GM23338 (cell line): ENCODE data around the gene ZNF23. TPM values are rescaled to one million over a fixed set of nuclear protein-coding genes. Genes with fewer than 3 reads are reported as not detected.

Experiments used
- ATAC-seq: fragments of 200-7000 bp; cut with Tn5 transposase; 3 replicates; pipeline ENCODE4 v1.9.1; 2020
- DNase-seq: peaks from one replicate; pipeline ENCODE4 v3.0.0-alpha.2; 2015; ENCODE audit warnings: low spot score
- H2AFZ ChIP-seq: fragments of 200-600 bp; sonication (generic); 2 replicates; pipeline ENCODE4 v1.8.0; 2016; ENCODE audit warnings: antibody characterized with exemption, mild to moderate bottlenecking, moderate library complexity
- H3F3A ChIP-seq: fragments of 200-600 bp; sonication (generic); replicated peaks from 2 replicates; pipeline ENCODE4 v1.8.0; 2017; ENCODE audit warnings: antibody characterized with exemption, mixed run types, low read depth
- H3K27ac ChIP-seq: fragments of 200-600 bp; sonication (generic); 2 replicates; pipeline ENCODE4 v1.6.1; 2016; ENCODE audit warnings: low read depth
- H3K27me3 ChIP-seq: fragments of 200-600 bp; sonication (generic); 2 replicates; pipeline ENCODE4 v1.8.0; 2016; ENCODE audit warnings: mild to moderate bottlenecking, mixed run types, moderate library complexity; ENCODE audit not compliant: insufficient read depth
- H3K36me3 ChIP-seq: fragments of 200-600 bp; sonication (generic); 2 replicates; pipeline ENCODE4 v1.8.0; 2016; ENCODE audit warnings: mild to moderate bottlenecking; ENCODE audit not compliant: insufficient read depth
- H3K4me1 ChIP-seq: fragments of 200-600 bp; sonication (generic); 2 replicates; pipeline ENCODE4 v1.8.0; 2016; ENCODE audit warnings: mild to moderate bottlenecking, moderate library complexity; ENCODE audit not compliant: insufficient read depth
- H3K4me2 ChIP-seq: fragments of 200-600 bp; sonication (generic); 2 replicates; pipeline ENCODE4 v1.7.1; 2017; ENCODE audit warnings: mixed run types
- H3K4me3 ChIP-seq: fragments of 200-600 bp; sonication (generic); 2 replicates; pipeline ENCODE4 v1.6.1; 2016; ENCODE audit warnings: mixed run types
- H3K79me2 ChIP-seq: fragments of 200-600 bp; sonication (generic); replicated peaks from 2 replicates; pipeline ENCODE4 v1.8.0; 2017; ENCODE audit warnings: mild to moderate bottlenecking; ENCODE audit not compliant: insufficient read depth
- H3K9me2 ChIP-seq: fragments of 200-600 bp; sonication (generic); 2 replicates; pipeline ENCODE4 v1.8.0; 2017; ENCODE audit not compliant: insufficient read depth
- H4K20me1 ChIP-seq: fragments of 200-600 bp; sonication (generic); replicated peaks from 2 replicates; pipeline ENCODE4 v1.8.0; 2017; ENCODE audit warnings: mild to moderate bottlenecking; ENCODE audit not compliant: insufficient read depth
- H3K27ac Mint-ChIP-seq: 2 replicates; pipeline ENCODE4 v1.8.0; 2020; ENCODE audit warnings: inconsistent platforms, mild to moderate bottlenecking, moderate library complexity, mixed read lengths
- H3K27me3 Mint-ChIP-seq: 3 replicates; pipeline ENCODE4 v1.8.0; 2022; ENCODE audit warnings: low read depth, mild to moderate bottlenecking, moderate library complexity, mixed read lengths, inconsistent platforms; ENCODE audit not compliant: insufficient read depth, poor library complexity
- H3K36me3 Mint-ChIP-seq: 3 replicates; pipeline ENCODE4 v1.8.0; 2021; ENCODE audit warnings: low read depth, mild to moderate bottlenecking, inconsistent platforms, moderate library complexity, mixed read lengths
- H3K4me1 Mint-ChIP-seq: 3 replicates; pipeline ENCODE4 v1.8.0; 2020; ENCODE audit warnings: mild to moderate bottlenecking, inconsistent platforms, mixed read lengths
- H3K4me3 Mint-ChIP-seq: 3 replicates; pipeline ENCODE4 v1.8.0; 2021; ENCODE audit warnings: moderate library complexity, mild to moderate bottlenecking, inconsistent platforms, mixed read lengths
- H3K9me3 Mint-ChIP-seq: 3 replicates; pipeline ENCODE4 v1.8.0; 2020; ENCODE audit warnings: moderate library complexity, mild to moderate bottlenecking, inconsistent platforms, mixed read lengths
- CREB1 ChIP-seq: fragments of 250-450 bp; sonication (Bioruptor Pico); IDR thresholded peaks from 2 replicates; pipeline ENCODE4 v1.5.0; 2020; ENCODE audit warnings: low read depth, mild to moderate bottlenecking, moderate library complexity
- EZH2 ChIP-seq: fragments of 200-600 bp; sonication (generic); IDR thresholded peaks from one replicate; pipeline ENCODE4 v1.8.0; 2017; ENCODE audit warnings: antibody characterized with exemption, mild to moderate bottlenecking, low read depth; ENCODE audit not compliant: unreplicated experiment
- EZH2phosphoT487 ChIP-seq: fragments of 200-600 bp; sonication (generic); IDR thresholded peaks from one replicate; pipeline ENCODE4 v1.8.1; 2018; ENCODE audit warnings: antibody characterized with exemption; ENCODE audit not compliant: unreplicated experiment
- JUNB ChIP-seq: IDR thresholded peaks from one replicate; pipeline ENCODE4 v1.6.1; 2016; ENCODE audit warnings: antibody characterized with exemption; ENCODE audit not compliant: unreplicated experiment
- NANOG ChIP-seq: IDR thresholded peaks from 2 replicates; pipeline ENCODE4 v1.6.1; 2016; ENCODE audit warnings: antibody characterized with exemption, borderline replicate concordance
- POLR2AphosphoS5 ChIP-seq: IDR thresholded peaks from 2 replicates; pipeline ENCODE4 v1.6.1; 2016; ENCODE audit warnings: antibody characterized with exemption, low read depth
- STAT1 ChIP-seq: IDR thresholded peaks from one replicate; pipeline ENCODE4 v1.6.1; 2016; ENCODE audit warnings: antibody characterized with exemption; ENCODE audit not compliant: unreplicated experiment
- ZNF114 ChIP-seq: fragments of 250-450 bp; sonication (Bioruptor Pico); IDR thresholded peaks from 2 replicates; pipeline ENCODE4 v1.5.0; 2020; ENCODE audit warnings: mild to moderate bottlenecking, moderate library complexity
- ZNF331 ChIP-seq: fragments of 250-450 bp; sonication (Bioruptor Pico); IDR thresholded peaks from 2 replicates; pipeline ENCODE4 v1.5.0; 2020; ENCODE audit warnings: low read depth, mild to moderate bottlenecking, moderate library complexity
- polyA plus RNA-seq: library from polyadenylated mRNA; unstranded; fragments of >200 nt; fragmentation: Nextera tagmentation; extraction: Ambion mirVana; gene quantifications from 2 replicates; pipeline ENCODE4 v1.2.1, GENCODE V29; 2016
- total RNA-seq: library from RNA; depleted of rRNA; stranded (reverse); fragments of >200 nt; shearing (Covaris generic); gene quantifications from 2 replicates; pipeline ENCODE4 v1.2.3, GENCODE V29; 2014
- TF ChIP-seq, protein P1 (sequence below), 2 experiments: fragments of 200-600 bp in 1 of 2; sonication (generic) in 1 of 2; conservative IDR thresholded peaks; 2 replicates each; pipeline versions ENCODE4 v1.5.1 to v1.6.1; 2016 to 2017; ENCODE audit warnings: antibody characterized with exemption in 2 of 2, low read depth in 2 of 2, mild to moderate bottlenecking in 2 of 2, moderate library complexity in 1 of 2
- TF ChIP-seq, protein P2 (sequence below): fragments of 250-450 bp; sonication (Bioruptor Pico); IDR thresholded peaks from 2 replicates; pipeline ENCODE4 v1.5.0; 2020; ENCODE audit warnings: mild to moderate bottlenecking, moderate library complexity
- TF ChIP-seq, protein P3 (sequence below): IDR thresholded peaks from one replicate; pipeline ENCODE4 v1.6.1; 2018; ENCODE audit warnings: antibody characterized with exemption; ENCODE audit not compliant: unreplicated experiment
- TF ChIP-seq, protein P4 (sequence below): IDR thresholded peaks from 2 replicates; pipeline ENCODE4 v1.6.1; 2016; ENCODE audit warnings: antibody characterized with exemption

ZNF23 gene
- total and polyA plus RNA-seq, 2 experiments from 2014 or later = 8.4 to 8.8 TPM

DNA sequence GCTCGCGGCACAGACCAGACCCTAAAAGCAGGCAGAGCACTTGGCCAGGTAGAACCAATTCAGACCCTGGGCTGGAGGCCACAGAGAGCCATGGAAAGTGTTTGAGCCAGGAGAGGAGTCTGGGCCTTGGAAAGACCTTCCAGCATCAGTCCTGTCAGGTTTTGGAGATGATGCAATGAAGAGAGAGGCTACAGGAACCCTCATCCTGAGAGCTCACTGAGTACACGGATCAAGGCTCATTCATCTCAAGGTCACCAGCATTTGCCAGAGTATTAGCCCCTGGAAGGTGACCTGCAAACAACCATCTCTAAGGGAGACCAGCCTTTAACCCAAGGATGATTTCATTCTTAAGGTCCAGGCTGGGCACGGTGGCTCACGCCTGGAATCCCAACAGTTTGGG, 48.0 kb downstream of the ZNF23 start:
- no peak overlapping the region for H3K4me3 Mint-ChIP-seq
- DNase-seq (no peak), ATAC-seq (no peak)
- peaks cover 9% of the 10 kb centered on the region; the same call in 2 of the 3 replicates for H3K4me1 Mint-ChIP-seq
- no peaks in the 10 kb centered on the region for H3K36me3 ChIP-seq
- no peaks in the 10 kb centered on the region for H3K9me2 ChIP-seq
- no peak for TF ChIP-seq JUNB
- TF ChIP-seq POLR2AphosphoS5 = no peak
- TF ChIP-seq, protein P1, sequence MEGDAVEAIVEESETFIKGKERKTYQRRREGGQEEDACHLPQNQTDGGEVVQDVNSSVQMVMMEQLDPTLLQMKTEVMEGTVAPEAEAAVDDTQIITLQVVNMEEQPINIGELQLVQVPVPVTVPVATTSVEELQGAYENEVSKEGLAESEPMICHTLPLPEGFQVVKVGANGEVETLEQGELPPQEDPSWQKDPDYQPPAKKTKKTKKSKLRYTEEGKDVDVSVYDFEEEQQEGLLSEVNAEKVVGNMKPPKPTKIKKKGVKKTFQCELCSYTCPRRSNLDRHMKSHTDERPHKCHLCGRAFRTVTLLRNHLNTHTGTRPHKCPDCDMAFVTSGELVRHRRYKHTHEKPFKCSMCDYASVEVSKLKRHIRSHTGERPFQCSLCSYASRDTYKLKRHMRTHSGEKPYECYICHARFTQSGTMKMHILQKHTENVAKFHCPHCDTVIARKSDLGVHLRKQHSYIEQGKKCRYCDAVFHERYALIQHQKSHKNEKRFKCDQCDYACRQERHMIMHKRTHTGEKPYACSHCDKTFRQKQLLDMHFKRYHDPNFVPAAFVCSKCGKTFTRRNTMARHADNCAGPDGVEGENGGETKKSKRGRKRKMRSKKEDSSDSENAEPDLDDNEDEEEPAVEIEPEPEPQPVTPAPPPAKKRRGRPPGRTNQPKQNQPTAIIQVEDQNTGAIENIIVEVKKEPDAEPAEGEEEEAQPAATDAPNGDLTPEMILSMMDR (conservative IDR thresholded peaks at IDR 0.05; ENCODE audit: low read depth in 2 of 2) = no peak
- TF ChIP-seq STAT1 = no peak
- no peak for TF ChIP-seq CREB1
- TF ChIP-seq NANOG = no peak
- TF ChIP-seq EZH2phosphoT487 = no peak
- TF ChIP-seq EZH2 = no peak
- TF ChIP-seq, protein P2, sequence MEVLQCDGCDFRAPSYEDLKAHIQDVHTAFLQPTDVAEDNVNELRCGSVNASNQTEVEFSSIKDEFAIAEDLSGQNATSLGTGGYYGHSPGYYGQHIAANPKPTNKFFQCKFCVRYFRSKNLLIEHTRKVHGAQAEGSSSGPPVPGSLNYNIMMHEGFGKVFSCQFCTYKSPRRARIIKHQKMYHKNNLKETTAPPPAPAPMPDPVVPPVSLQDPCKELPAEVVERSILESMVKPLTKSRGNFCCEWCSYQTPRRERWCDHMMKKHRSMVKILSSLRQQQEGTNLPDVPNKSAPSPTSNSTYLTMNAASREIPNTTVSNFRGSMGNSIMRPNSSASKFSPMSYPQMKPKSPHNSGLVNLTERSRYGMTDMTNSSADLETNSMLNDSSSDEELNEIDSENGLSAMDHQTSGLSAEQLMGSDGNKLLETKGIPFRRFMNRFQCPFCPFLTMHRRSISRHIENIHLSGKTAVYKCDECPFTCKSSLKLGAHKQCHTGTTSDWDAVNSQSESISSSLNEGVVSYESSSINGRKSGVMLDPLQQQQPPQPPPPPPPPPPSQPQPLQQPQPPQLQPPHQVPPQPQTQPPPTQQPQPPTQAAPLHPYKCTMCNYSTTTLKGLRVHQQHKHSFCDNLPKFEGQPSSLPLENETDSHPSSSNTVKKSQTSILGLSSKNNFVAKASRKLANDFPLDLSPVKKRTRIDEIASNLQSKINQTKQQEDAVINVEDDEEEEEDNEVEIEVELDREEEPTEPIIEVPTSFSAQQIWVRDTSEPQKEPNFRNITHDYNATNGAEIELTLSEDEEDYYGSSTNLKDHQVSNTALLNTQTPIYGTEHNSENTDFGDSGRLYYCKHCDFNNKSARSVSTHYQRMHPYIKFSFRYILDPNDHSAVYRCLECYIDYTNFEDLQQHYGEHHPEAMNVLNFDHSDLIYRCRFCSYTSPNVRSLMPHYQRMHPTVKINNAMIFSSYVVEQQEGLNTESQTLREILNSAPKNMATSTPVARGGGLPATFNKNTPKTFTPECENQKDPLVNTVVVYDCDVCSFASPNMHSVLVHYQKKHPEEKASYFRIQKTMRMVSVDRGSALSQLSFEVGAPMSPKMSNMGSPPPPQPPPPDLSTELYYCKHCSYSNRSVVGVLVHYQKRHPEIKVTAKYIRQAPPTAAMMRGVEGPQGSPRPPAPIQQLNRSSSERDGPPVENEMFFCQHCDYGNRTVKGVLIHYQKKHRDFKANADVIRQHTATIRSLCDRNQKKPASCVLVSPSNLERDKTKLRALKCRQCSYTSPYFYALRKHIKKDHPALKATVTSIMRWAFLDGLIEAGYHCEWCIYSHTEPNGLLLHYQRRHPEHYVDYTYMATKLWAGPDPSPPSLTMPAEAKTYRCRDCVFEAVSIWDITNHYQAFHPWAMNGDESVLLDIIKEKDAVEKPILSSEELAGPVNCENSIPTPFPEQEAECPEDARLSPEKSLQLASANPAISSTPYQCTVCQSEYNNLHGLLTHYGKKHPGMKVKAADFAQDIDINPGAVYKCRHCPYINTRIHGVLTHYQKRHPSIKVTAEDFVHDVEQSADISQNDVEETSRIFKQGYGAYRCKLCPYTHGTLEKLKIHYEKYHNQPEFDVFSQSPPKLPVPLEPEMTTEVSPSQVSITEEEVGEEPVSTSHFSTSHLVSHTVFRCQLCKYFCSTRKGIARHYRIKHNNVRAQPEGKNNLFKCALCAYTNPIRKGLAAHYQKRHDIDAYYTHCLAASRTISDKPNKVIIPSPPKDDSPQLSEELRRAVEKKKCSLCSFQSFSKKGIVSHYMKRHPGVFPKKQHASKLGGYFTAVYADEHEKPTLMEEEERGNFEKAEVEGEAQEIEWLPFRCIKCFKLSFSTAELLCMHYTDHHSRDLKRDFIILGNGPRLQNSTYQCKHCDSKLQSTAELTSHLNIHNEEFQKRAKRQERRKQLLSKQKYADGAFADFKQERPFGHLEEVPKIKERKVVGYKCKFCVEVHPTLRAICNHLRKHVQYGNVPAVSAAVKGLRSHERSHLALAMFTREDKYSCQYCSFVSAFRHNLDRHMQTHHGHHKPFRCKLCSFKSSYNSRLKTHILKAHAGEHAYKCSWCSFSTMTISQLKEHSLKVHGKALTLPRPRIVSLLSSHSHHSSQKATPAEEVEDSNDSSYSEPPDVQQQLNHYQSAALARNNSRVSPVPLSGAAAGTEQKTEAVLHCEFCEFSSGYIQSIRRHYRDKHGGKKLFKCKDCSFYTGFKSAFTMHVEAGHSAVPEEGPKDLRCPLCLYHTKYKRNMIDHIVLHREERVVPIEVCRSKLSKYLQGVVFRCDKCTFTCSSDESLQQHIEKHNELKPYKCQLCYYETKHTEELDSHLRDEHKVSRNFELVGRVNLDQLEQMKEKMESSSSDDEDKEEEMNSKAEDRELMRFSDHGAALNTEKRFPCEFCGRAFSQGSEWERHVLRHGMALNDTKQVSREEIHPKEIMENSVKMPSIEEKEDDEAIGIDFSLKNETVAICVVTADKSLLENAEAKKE (CRISPR knock-in tag) = no peak
- TF ChIP-seq ZNF331 = no peak
- TF ChIP-seq, protein P3, sequence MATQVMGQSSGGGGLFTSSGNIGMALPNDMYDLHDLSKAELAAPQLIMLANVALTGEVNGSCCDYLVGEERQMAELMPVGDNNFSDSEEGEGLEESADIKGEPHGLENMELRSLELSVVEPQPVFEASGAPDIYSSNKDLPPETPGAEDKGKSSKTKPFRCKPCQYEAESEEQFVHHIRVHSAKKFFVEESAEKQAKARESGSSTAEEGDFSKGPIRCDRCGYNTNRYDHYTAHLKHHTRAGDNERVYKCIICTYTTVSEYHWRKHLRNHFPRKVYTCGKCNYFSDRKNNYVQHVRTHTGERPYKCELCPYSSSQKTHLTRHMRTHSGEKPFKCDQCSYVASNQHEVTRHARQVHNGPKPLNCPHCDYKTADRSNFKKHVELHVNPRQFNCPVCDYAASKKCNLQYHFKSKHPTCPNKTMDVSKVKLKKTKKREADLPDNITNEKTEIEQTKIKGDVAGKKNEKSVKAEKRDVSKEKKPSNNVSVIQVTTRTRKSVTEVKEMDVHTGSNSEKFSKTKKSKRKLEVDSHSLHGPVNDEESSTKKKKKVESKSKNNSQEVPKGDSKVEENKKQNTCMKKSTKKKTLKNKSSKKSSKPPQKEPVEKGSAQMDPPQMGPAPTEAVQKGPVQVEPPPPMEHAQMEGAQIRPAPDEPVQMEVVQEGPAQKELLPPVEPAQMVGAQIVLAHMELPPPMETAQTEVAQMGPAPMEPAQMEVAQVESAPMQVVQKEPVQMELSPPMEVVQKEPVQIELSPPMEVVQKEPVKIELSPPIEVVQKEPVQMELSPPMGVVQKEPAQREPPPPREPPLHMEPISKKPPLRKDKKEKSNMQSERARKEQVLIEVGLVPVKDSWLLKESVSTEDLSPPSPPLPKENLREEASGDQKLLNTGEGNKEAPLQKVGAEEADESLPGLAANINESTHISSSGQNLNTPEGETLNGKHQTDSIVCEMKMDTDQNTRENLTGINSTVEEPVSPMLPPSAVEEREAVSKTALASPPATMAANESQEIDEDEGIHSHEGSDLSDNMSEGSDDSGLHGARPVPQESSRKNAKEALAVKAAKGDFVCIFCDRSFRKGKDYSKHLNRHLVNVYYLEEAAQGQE = no peak
- TF ChIP-seq, protein P4, sequence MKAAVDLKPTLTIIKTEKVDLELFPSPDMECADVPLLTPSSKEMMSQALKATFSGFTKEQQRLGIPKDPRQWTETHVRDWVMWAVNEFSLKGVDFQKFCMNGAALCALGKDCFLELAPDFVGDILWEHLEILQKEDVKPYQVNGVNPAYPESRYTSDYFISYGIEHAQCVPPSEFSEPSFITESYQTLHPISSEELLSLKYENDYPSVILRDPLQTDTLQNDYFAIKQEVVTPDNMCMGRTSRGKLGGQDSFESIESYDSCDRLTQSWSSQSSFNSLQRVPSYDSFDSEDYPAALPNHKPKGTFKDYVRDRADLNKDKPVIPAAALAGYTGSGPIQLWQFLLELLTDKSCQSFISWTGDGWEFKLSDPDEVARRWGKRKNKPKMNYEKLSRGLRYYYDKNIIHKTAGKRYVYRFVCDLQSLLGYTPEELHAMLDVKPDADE = no peak
- no peak for TF ChIP-seq ZNF114
- H3K36me3 Mint-ChIP-seq = no peaks in the 10 kb centered on the region
- no peaks in the 10 kb centered on the region for H3K79me2 ChIP-seq
- H3K27me3 Mint-ChIP-seq = peaks cover 15% of the 10 kb centered on the region
- H3K4me1 ChIP-seq = 0 out of 2 replicates have a peak, but pooled peaks cover 4% of the 10 kb centered on the region
- no peak overlapping the region for H3K4me2 ChIP-seq
- H3F3A ChIP-seq = no peaks in the 10 kb centered on the region
- H2AFZ ChIP-seq = no peak overlapping the region
- no peak overlapping the region for H3K27ac ChIP-seq
- no peaks in the 10 kb centered on the region for H3K27me3 ChIP-seq
- no peaks in the 10 kb centered on the region for H4K20me1 ChIP-seq
- H3K9me3 Mint-ChIP-seq = no peaks in the 10 kb centered on the region
- no peak overlapping the region for H3K4me3 ChIP-seq
- no peak overlapping the region for H3K27ac Mint-ChIP-seq
